GM23338 (cell line): ENCODE measurements around the gene RRP36. TPM values are rescaled to one million over a fixed set of nuclear protein-coding genes. Genes with fewer than 3 reads are reported as not detected.

Experiments
- ATAC-seq: fragments of 200-7000 bp; cut with Tn5 transposase; 3 replicates; pipeline ENCODE4 v1.9.1; 2020
- DNase-seq: peaks from one replicate; pipeline ENCODE4 v3.0.0-alpha.2; 2015; ENCODE audit warnings: low spot score
- H2AFZ ChIP-seq: fragments of 200-600 bp; sonication (generic); 2 replicates; pipeline ENCODE4 v1.8.0; 2016; ENCODE audit warnings: antibody characterized with exemption, mild to moderate bottlenecking, moderate library complexity
- H3F3A ChIP-seq: fragments of 200-600 bp; sonication (generic); replicated peaks from 2 replicates; pipeline ENCODE4 v1.8.0; 2017; ENCODE audit warnings: antibody characterized with exemption, mixed run types, low read depth
- H3K27ac ChIP-seq: fragments of 200-600 bp; sonication (generic); 2 replicates; pipeline ENCODE4 v1.6.1; 2016; ENCODE audit warnings: low read depth
- H3K27me3 ChIP-seq: fragments of 200-600 bp; sonication (generic); 2 replicates; pipeline ENCODE4 v1.8.0; 2016; ENCODE audit warnings: mild to moderate bottlenecking, mixed run types, moderate library complexity; ENCODE audit not compliant: insufficient read depth
- H3K36me3 ChIP-seq: fragments of 200-600 bp; sonication (generic); 2 replicates; pipeline ENCODE4 v1.8.0; 2016; ENCODE audit warnings: mild to moderate bottlenecking; ENCODE audit not compliant: insufficient read depth
- H3K4me1 ChIP-seq: fragments of 200-600 bp; sonication (generic); 2 replicates; pipeline ENCODE4 v1.8.0; 2016; ENCODE audit warnings: mild to moderate bottlenecking, moderate library complexity; ENCODE audit not compliant: insufficient read depth
- H3K4me2 ChIP-seq: fragments of 200-600 bp; sonication (generic); 2 replicates; pipeline ENCODE4 v1.7.1; 2017; ENCODE audit warnings: mixed run types
- H3K4me3 ChIP-seq: fragments of 200-600 bp; sonication (generic); 2 replicates; pipeline ENCODE4 v1.6.1; 2016; ENCODE audit warnings: mixed run types
- H3K79me2 ChIP-seq: fragments of 200-600 bp; sonication (generic); replicated peaks from 2 replicates; pipeline ENCODE4 v1.8.0; 2017; ENCODE audit warnings: mild to moderate bottlenecking; ENCODE audit not compliant: insufficient read depth
- H3K9me2 ChIP-seq: fragments of 200-600 bp; sonication (generic); 2 replicates; pipeline ENCODE4 v1.8.0; 2017; ENCODE audit not compliant: insufficient read depth
- H4K20me1 ChIP-seq: fragments of 200-600 bp; sonication (generic); replicated peaks from 2 replicates; pipeline ENCODE4 v1.8.0; 2017; ENCODE audit warnings: mild to moderate bottlenecking; ENCODE audit not compliant: insufficient read depth
- H3K27ac Mint-ChIP-seq: 2 replicates; pipeline ENCODE4 v1.8.0; 2020; ENCODE audit warnings: inconsistent platforms, mild to moderate bottlenecking, moderate library complexity, mixed read lengths
- H3K27me3 Mint-ChIP-seq: 3 replicates; pipeline ENCODE4 v1.8.0; 2022; ENCODE audit warnings: low read depth, mild to moderate bottlenecking, moderate library complexity, mixed read lengths, inconsistent platforms; ENCODE audit not compliant: insufficient read depth, poor library complexity
- H3K36me3 Mint-ChIP-seq: 3 replicates; pipeline ENCODE4 v1.8.0; 2021; ENCODE audit warnings: low read depth, mild to moderate bottlenecking, inconsistent platforms, moderate library complexity, mixed read lengths
- H3K4me1 Mint-ChIP-seq: 3 replicates; pipeline ENCODE4 v1.8.0; 2020; ENCODE audit warnings: mild to moderate bottlenecking, inconsistent platforms, mixed read lengths
- H3K4me3 Mint-ChIP-seq: 3 replicates; pipeline ENCODE4 v1.8.0; 2021; ENCODE audit warnings: moderate library complexity, mild to moderate bottlenecking, inconsistent platforms, mixed read lengths
- H3K9me3 Mint-ChIP-seq: 3 replicates; pipeline ENCODE4 v1.8.0; 2020; ENCODE audit warnings: moderate library complexity, mild to moderate bottlenecking, inconsistent platforms, mixed read lengths
- CREB1 ChIP-seq: fragments of 250-450 bp; sonication (Bioruptor Pico); IDR thresholded peaks from 2 replicates; pipeline ENCODE4 v1.5.0; 2020; ENCODE audit warnings: low read depth, mild to moderate bottlenecking, moderate library complexity
- NANOG ChIP-seq: IDR thresholded peaks from 2 replicates; pipeline ENCODE4 v1.6.1; 2016; ENCODE audit warnings: antibody characterized with exemption, borderline replicate concordance
- POLR2AphosphoS5 ChIP-seq: IDR thresholded peaks from 2 replicates; pipeline ENCODE4 v1.6.1; 2016; ENCODE audit warnings: antibody characterized with exemption, low read depth
- long read RNA-seq: library from polyadenylated mRNA; unstranded; transcript quantifications from one replicate; pipeline ENCODE4 v2.0.0, GENCODE V29; 2020; ENCODE audit not compliant: unreplicated experiment
- polyA plus RNA-seq: library from polyadenylated mRNA; unstranded; fragments of >200 nt; fragmentation: Nextera tagmentation; extraction: Ambion mirVana; gene quantifications from 2 replicates; pipeline ENCODE4 v1.2.1, GENCODE V29; 2016
- total RNA-seq: library from RNA; depleted of rRNA; stranded (reverse); fragments of >200 nt; shearing (Covaris generic); gene quantifications from 2 replicates; pipeline ENCODE4 v1.2.3, GENCODE V29; 2014; rRNA removed
- TF ChIP-seq, protein P1 (sequence below): IDR thresholded peaks from 2 replicates; pipeline ENCODE4 v1.6.1; 2016; ENCODE audit warnings: antibody characterized with exemption
- TF ChIP-seq, protein P2 (sequence below): fragments of 250-450 bp; sonication (Bioruptor Pico); IDR thresholded peaks from 2 replicates; pipeline ENCODE4 v1.5.0; 2020; ENCODE audit warnings: mild to moderate bottlenecking, moderate library complexity

RRP36 gene, protein sequence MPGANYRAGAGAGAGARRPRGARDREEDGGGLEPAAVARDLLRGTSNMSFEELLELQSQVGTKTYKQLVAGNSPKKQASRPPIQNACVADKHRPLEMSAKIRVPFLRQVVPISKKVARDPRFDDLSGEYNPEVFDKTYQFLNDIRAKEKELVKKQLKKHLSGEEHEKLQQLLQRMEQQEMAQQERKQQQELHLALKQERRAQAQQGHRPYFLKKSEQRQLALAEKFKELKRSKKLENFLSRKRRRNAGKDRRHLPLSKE
- total RNA-seq (98.6 and 106 TPM in 2 replicates), polyA plus RNA-seq (63.8 and 64.7 TPM in 2 replicates)
- long read RNA-seq, partial matches to known transcripts = 2 of 6 reads
- long read RNA-seq, other reads (novel, unspliced or antisense) = 2 of 6 reads

DNA sequence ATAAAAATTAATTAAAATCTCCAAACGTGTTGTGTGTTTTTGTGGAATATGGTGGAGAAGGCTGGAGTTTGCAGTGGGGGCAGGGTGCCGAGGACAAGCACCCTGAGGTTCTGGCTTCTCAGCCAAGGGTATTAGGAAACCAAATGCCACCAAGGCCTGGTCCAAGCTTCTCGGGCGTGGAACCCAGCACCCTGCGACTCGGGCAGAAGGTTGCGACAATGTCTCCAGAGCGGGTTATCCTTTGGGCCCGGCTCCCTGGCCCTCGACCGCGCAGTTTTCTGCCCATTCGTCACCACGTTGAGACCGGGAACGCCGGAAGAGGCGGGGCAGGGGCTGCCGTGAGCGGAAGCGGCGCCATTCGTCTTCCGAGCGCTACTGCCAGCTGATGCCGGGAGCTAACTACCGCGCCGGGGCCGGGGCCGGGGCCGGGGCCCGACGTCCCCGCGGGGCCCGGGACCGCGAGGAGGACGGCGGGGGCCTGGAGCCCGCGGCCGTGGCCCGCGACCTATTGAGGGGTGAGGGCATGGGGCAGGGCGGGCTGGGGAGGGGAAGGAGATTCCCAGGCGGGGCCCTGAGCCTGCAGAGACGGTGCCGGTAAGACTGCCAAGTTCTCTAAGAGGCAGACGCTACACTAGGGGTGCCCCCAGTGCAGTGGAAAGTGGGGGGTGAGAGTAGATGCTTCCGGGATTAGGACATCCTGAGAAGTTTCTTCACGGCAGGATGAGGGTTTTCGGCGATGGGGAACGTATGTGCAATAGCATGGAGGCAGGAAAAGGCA, at the start of gene RRP36:
RRP36 (plus strand) TSS at position 354 of the 778 bp plus-strand sequence; CDS start at position 386, 32 bp downstream.
- H3K36me3 ChIP-seq = peaks cover 34% of the 10 kb centered on the region
- peaks cover 14% of the 10 kb centered on the region for H4K20me1 ChIP-seq
- peaks cover 37% of the 10 kb centered on the region for H3K79me2 ChIP-seq
- Mint-ChIP-seq H3K27me3 (peaks cover 7% of the 10 kb centered on the region), H3K36me3 (peaks cover 74% of the 10 kb centered on the region), H3K4me3 (peak within 1 kb of the TSS; percentile 100), H3K4me1 (peaks cover 9% of the 10 kb centered on the region; the same call in 2 of the 3 replicates), H3K27ac (peak within 1 kb of the TSS; percentile 99), H3K9me3 (no peaks in the 10 kb centered on the region; the same call in 1 of the 3 replicates)
- peak; percentile 92 for ATAC-seq
- 0 out of 2 replicates have a peak within 1 kb of the TSS, but pooled peaks have one; percentile 78 for H2AFZ ChIP-seq
- H3K4me2 ChIP-seq = peak within 1 kb of the TSS; percentile 83
- TF ChIP-seq CREB1 (peak; percentile 62), NANOG (no peak), POLR2AphosphoS5 (peak; percentile 77)
- TF ChIP-seq, protein P1, sequence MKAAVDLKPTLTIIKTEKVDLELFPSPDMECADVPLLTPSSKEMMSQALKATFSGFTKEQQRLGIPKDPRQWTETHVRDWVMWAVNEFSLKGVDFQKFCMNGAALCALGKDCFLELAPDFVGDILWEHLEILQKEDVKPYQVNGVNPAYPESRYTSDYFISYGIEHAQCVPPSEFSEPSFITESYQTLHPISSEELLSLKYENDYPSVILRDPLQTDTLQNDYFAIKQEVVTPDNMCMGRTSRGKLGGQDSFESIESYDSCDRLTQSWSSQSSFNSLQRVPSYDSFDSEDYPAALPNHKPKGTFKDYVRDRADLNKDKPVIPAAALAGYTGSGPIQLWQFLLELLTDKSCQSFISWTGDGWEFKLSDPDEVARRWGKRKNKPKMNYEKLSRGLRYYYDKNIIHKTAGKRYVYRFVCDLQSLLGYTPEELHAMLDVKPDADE = peak; percentile 54
- TF ChIP-seq, protein P2, sequence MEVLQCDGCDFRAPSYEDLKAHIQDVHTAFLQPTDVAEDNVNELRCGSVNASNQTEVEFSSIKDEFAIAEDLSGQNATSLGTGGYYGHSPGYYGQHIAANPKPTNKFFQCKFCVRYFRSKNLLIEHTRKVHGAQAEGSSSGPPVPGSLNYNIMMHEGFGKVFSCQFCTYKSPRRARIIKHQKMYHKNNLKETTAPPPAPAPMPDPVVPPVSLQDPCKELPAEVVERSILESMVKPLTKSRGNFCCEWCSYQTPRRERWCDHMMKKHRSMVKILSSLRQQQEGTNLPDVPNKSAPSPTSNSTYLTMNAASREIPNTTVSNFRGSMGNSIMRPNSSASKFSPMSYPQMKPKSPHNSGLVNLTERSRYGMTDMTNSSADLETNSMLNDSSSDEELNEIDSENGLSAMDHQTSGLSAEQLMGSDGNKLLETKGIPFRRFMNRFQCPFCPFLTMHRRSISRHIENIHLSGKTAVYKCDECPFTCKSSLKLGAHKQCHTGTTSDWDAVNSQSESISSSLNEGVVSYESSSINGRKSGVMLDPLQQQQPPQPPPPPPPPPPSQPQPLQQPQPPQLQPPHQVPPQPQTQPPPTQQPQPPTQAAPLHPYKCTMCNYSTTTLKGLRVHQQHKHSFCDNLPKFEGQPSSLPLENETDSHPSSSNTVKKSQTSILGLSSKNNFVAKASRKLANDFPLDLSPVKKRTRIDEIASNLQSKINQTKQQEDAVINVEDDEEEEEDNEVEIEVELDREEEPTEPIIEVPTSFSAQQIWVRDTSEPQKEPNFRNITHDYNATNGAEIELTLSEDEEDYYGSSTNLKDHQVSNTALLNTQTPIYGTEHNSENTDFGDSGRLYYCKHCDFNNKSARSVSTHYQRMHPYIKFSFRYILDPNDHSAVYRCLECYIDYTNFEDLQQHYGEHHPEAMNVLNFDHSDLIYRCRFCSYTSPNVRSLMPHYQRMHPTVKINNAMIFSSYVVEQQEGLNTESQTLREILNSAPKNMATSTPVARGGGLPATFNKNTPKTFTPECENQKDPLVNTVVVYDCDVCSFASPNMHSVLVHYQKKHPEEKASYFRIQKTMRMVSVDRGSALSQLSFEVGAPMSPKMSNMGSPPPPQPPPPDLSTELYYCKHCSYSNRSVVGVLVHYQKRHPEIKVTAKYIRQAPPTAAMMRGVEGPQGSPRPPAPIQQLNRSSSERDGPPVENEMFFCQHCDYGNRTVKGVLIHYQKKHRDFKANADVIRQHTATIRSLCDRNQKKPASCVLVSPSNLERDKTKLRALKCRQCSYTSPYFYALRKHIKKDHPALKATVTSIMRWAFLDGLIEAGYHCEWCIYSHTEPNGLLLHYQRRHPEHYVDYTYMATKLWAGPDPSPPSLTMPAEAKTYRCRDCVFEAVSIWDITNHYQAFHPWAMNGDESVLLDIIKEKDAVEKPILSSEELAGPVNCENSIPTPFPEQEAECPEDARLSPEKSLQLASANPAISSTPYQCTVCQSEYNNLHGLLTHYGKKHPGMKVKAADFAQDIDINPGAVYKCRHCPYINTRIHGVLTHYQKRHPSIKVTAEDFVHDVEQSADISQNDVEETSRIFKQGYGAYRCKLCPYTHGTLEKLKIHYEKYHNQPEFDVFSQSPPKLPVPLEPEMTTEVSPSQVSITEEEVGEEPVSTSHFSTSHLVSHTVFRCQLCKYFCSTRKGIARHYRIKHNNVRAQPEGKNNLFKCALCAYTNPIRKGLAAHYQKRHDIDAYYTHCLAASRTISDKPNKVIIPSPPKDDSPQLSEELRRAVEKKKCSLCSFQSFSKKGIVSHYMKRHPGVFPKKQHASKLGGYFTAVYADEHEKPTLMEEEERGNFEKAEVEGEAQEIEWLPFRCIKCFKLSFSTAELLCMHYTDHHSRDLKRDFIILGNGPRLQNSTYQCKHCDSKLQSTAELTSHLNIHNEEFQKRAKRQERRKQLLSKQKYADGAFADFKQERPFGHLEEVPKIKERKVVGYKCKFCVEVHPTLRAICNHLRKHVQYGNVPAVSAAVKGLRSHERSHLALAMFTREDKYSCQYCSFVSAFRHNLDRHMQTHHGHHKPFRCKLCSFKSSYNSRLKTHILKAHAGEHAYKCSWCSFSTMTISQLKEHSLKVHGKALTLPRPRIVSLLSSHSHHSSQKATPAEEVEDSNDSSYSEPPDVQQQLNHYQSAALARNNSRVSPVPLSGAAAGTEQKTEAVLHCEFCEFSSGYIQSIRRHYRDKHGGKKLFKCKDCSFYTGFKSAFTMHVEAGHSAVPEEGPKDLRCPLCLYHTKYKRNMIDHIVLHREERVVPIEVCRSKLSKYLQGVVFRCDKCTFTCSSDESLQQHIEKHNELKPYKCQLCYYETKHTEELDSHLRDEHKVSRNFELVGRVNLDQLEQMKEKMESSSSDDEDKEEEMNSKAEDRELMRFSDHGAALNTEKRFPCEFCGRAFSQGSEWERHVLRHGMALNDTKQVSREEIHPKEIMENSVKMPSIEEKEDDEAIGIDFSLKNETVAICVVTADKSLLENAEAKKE (CRISPR knock-in tag) = no peak
- H3F3A ChIP-seq = peaks cover 27% of the 10 kb centered on the region
- H3K27ac ChIP-seq = peak within 1 kb of the TSS; percentile 90
- peak; percentile 89 for DNase-seq
- H3K9me2 ChIP-seq = no peaks in the 10 kb centered on the region
- H3K4me1 ChIP-seq = 0 out of 2 replicates have a peak, but pooled peaks cover 7% of the 10 kb centered on the region
- H3K27me3 ChIP-seq = no peaks in the 10 kb centered on the region
- H3K4me3 ChIP-seq = peak within 1 kb of the TSS; percentile 100
